Left hindlimb (tissue), 1 donor: ENCODE results near the gene GALNTL6.

Experiments
- DNase-seq: peaks from one replicate; pipeline ENCODE4 v3.0.0-alpha.2; 2018

GALNTL6 gene

GRCh38 chr4:172127168-172127567, 314.0 kb downstream of the GALNTL6 start:
- no peak for DNase-seq

GRCh38 chr4:172129593-172129992, 316.4 kb downstream of the GALNTL6 start:
- no peak for DNase-seq

GRCh38 chr4:172134521-172134920, 321.3 kb downstream of the GALNTL6 start:
- no peak for DNase-seq

- DNase-seq, result no peak
These were observed 327.8 kb downstream of the GALNTL6 start for GRCh38 chr4:172141025-172141424.

GRCh38 chr4:172142281-172142741, 329.1 kb downstream of the GALNTL6 start:
- no peak for DNase-seq

- no peak for DNase-seq
These were observed 330.6 kb downstream of the GALNTL6 start for GRCh38 chr4:172143605-172144314.

- DNase-seq, result no peak
These were observed 334.5 kb downstream of the GALNTL6 start for GRCh38 chr4:172147687-172148086.

GRCh38 chr4:172149329-172149728, 336.1 kb downstream of the GALNTL6 start:
- DNase-seq, result no peak

- DNase-seq, result no peak
These were observed 339.1 kb downstream of the GALNTL6 start for GRCh38 chr4:172152284-172152683.

- no peak for DNase-seq
These were observed 340.5 kb downstream of the GALNTL6 start for GRCh38 chr4:172153719-172154118.

GRCh38 chr4:172155838-172156345, 342.7 kb downstream of the GALNTL6 start:
- no peak for DNase-seq

GRCh38 chr4:172157946-172158345, 344.7 kb downstream of the GALNTL6 start:
- DNase-seq, result no peak

GRCh38 chr4:172163215-172163614, 350.0 kb downstream of the GALNTL6 start:
- no peak for DNase-seq

- no peak for DNase-seq
These were observed 355.7 kb downstream of the GALNTL6 start for GRCh38 chr4:172168888-172169287.

GRCh38 chr4:172169871-172170270, 356.7 kb downstream of the GALNTL6 start:
- DNase-seq, result no peak

GRCh38 chr4:172173206-172173605, 360.0 kb downstream of the GALNTL6 start:
- no peak for DNase-seq

- no peak for DNase-seq
These were observed 364.2 kb downstream of the GALNTL6 start for GRCh38 chr4:172177382-172177781.

- DNase-seq, result no peak
These were observed 375.2 kb downstream of the GALNTL6 start for GRCh38 chr4:172188248-172188988.

- DNase-seq, result no peak
These were observed 389.4 kb downstream of the GALNTL6 start for GRCh38 chr4:172202480-172203076.

- no peak for DNase-seq
These were observed 394.1 kb downstream of the GALNTL6 start for GRCh38 chr4:172207258-172207657.

GRCh38 chr4:172207886-172208285, 394.7 kb downstream of the GALNTL6 start:
- no peak for DNase-seq

GRCh38 chr4:172220679-172221078, 407.5 kb downstream of the GALNTL6 start:
- DNase-seq, result no peak

GRCh38 chr4:172225457-172225856, 412.3 kb downstream of the GALNTL6 start:
- no peak for DNase-seq

- DNase-seq, result no peak
These were observed 419.8 kb downstream of the GALNTL6 start for GRCh38 chr4:172232966-172233365.
